Omental fat pad (tissue), 4 donors: ENCODE results near the gene MAST2. TPM values are rescaled to one million over a fixed set of nuclear protein-coding genes. Genes with fewer than 3 reads are reported as not detected.

ENCODE experiments used
- ATAC-seq: fragments of 150-250 bp; one replicate; pipeline ENCODE4 v1.9.1; 2016; ENCODE audit warnings: mild to moderate bottlenecking, moderate library complexity; ENCODE audit not compliant: low FRiP score
- DNase-seq: peaks from one replicate; pipeline ENCODE4 v3.0.0-alpha.2; 2019; ENCODE audit warnings: low spot score
- CTCF ChIP-seq, 3 donors: fragments of 450-650 bp; IDR thresholded peaks; one replicate each; pipeline ENCODE4 v1.5.1; 2016 to 2017; ENCODE audit warnings: antibody characterized with exemption in 3 of 3, mild to moderate bottlenecking in 3 of 3, moderate library complexity in 2 of 3
- total RNA-seq, 4 donors: library from RNA; depleted of rRNA; stranded (reverse); fragments of >200 nt; gene quantifications; one replicate each; pipeline ENCODE4 v1.1.0, GENCODE V29; 2016

Gene MAST2
- total RNA-seq, 4 donors from 2014 or later: 12.0 to 22.0 (median 18.1) TPM

GRCh38 chr1:45883658-45884057 is 80.2 kb downstream of the MAST2 start:
- DNase-seq: no peak
- no peak for TF ChIP-seq CTCF (IDR thresholded peaks at IDR 0.05)
- ATAC-seq: no peak

GRCh38 chr1:45884700-45885099 is 81.3 kb downstream of the MAST2 start:
- ATAC-seq (no peak), DNase-seq (no peak)
- TF ChIP-seq CTCF (IDR thresholded peaks at IDR 0.05): no peak

DNA sequence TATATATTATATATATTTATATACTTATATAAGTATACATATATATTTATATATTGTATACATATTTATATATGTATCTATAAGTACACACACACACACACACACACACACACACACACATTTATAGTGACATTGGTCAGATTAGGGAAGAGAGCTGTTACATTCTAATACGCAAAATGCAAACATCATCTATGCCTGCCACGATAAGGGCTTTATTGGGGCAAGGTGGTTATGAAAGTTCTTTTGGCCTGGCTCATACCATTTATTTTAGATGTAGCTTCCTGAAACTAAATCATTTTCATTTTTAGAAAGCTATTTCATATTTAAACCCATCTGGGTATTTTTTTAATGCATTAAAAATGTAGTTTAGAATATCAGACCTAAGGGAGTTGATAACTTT is 82.8 kb downstream of the MAST2 start:
- DNase-seq (no peak), ATAC-seq (no peak)
- TF ChIP-seq CTCF (IDR thresholded peaks at IDR 0.05): no peak

- no peak for ATAC-seq
- no peak for DNase-seq
- no peak for TF ChIP-seq CTCF (IDR thresholded peaks at IDR 0.05)
These were observed 83.9 kb downstream of the MAST2 start for GRCh38 chr1:45887156-45887842.

- DNase-seq (no peak), ATAC-seq (no peak)
- TF ChIP-seq CTCF (IDR thresholded peaks at IDR 0.05): no peak
These were observed 86.7 kb downstream of the MAST2 start for GRCh38 chr1:45890078-45890477.

- DNase-seq: no peak
- no peak for ATAC-seq
- no peak for TF ChIP-seq CTCF (IDR thresholded peaks at IDR 0.05)
These were observed 87.7 kb downstream of the MAST2 start for GRCh38 chr1:45891087-45891486.

GRCh38 chr1:45892068-45892785 is 88.8 kb downstream of the MAST2 start:
- TF ChIP-seq CTCF (IDR thresholded peaks at IDR 0.05): no peak
- ATAC-seq: peak; percentile 71
- no peak for DNase-seq
